Keratinocyte (primary cell): ENCODE results near the gene NETO2.

ENCODE experiments used
- EZH2 ChIP-seq: IDR thresholded peaks from one replicate; pipeline ENCODE4 v1.6.1; 2012; ENCODE audit warnings: inconsistent platforms, mild to moderate bottlenecking, low read length, moderate library complexity
- TF ChIP-seq, protein P1 (sequence below), 3 experiments: IDR thresholded peaks in 1 of 3; conservative IDR thresholded peaks in 1 of 3; optimal IDR thresholded peaks in 1 of 3; 2 replicates in 2 of 3; 3 replicates in 1 of 3; pipeline versions ENCODE3 to v1.5.1; 2011; ENCODE audit warnings: low read length in 3 of 3, mild to moderate bottlenecking in 3 of 3, moderate library complexity in 2 of 3, control low read depth in 1 of 3, inconsistent platforms in 1 of 3; ENCODE audit not compliant: insufficient read depth in 2 of 3; ENCODE audit errors: extremely low read depth in 1 of 3

GRCh38 chr16:47051031-47051430, 92.7 kb downstream of the NETO2 start:
- TF ChIP-seq, protein P1, sequence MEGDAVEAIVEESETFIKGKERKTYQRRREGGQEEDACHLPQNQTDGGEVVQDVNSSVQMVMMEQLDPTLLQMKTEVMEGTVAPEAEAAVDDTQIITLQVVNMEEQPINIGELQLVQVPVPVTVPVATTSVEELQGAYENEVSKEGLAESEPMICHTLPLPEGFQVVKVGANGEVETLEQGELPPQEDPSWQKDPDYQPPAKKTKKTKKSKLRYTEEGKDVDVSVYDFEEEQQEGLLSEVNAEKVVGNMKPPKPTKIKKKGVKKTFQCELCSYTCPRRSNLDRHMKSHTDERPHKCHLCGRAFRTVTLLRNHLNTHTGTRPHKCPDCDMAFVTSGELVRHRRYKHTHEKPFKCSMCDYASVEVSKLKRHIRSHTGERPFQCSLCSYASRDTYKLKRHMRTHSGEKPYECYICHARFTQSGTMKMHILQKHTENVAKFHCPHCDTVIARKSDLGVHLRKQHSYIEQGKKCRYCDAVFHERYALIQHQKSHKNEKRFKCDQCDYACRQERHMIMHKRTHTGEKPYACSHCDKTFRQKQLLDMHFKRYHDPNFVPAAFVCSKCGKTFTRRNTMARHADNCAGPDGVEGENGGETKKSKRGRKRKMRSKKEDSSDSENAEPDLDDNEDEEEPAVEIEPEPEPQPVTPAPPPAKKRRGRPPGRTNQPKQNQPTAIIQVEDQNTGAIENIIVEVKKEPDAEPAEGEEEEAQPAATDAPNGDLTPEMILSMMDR (optimal IDR thresholded peaks at IDR 0.05 in 1 of 3, IDR thresholded peaks at IDR 0.05 in 1 of 3, conservative IDR thresholded peaks at IDR 0.05 in 1 of 3; ENCODE audit: extremely low read depth in 1 of 3, insufficient read depth in 2 of 3, low read length in 3 of 3), result no peak
- no peak for TF ChIP-seq EZH2
